Measurements from ENCODE around the gene NEU1.

- TF ChIP-seq POLR2A (IDR thresholded peaks at IDR 0.05; ENCODE audit: low read length) (no peak), GATA1 (IDR thresholded peaks at IDR 0.05; ENCODE audit: low read depth, low read length) (no peak)
Measured at GRCh38 chr6:31905041-31905440, 42.4 kb upstream of the NEU1 start.
